OCI-LY7 (cell line): ENCODE measurements around the gene VPS13D. TPM values are rescaled to one million over a fixed set of nuclear protein-coding genes. Genes with fewer than 3 reads are reported as not detected.

ENCODE experiments used
- BruUV-seq: library from RNA; stranded (reverse); fragments of 400-500 nt; replicated peaks from 2 replicates; lab custom pipeline; 2021; lab: Mats Ljungman, UMichigan
- CTCF ChIA-PET: fragments of 300-600 bp; sonication (Branson Sonifier 250); formaldehyde crosslinking; loops from one replicate; lab custom pipeline; 2022; ENCODE audit warnings: antibody characterized with exemption; ENCODE audit not compliant: unreplicated experiment; lab: Charles Lee
- POLR2A ChIA-PET: fragments of 300-600 bp; sonication (Branson Sonifier 250); formaldehyde crosslinking; loops from one replicate; lab custom pipeline; 2022; ENCODE audit warnings: antibody characterized with exemption; lab: Charles Lee
- DNase-seq: peaks from one replicate; pipeline ENCODE4 v3.0.0-alpha.2; 2015; ENCODE audit warnings: low spot score
- H2AFZ ChIP-seq: fragments of 200-600 bp; sonication (generic), shearing (Covaris generic); 2 replicates; pipeline ENCODE4 v1.6.1; 2014; ENCODE audit warnings: mild to moderate bottlenecking, antibody characterized with exemption, low read length, moderate library complexity
- H3K27ac ChIP-seq: fragments of 200-600 bp; sonication (generic); 2 replicates; pipeline ENCODE4 v1.5.1; 2014; ENCODE audit warnings: mixed run types, low read depth, mild to moderate bottlenecking, moderate library complexity, low read length, inconsistent platforms; ENCODE audit not compliant: poor library complexity, severe bottlenecking
- H3K36me3 ChIP-seq: fragments of 200-600 bp; sonication (generic); 2 replicates; pipeline ENCODE4 v1.6.1; 2014; ENCODE audit warnings: mild to moderate bottlenecking, antibody characterized with exemption, low read length, moderate library complexity, mixed read lengths; ENCODE audit not compliant: insufficient read depth
- H3K4me1 ChIP-seq: fragments of 200-600 bp; sonication (generic); 2 replicates; pipeline ENCODE4 v1.5.1; 2014; ENCODE audit warnings: mild to moderate bottlenecking, low read length; ENCODE audit not compliant: insufficient read depth, poor library complexity, severe bottlenecking
- H3K4me2 ChIP-seq: fragments of 200-600 bp; sonication (generic); 2 replicates; pipeline ENCODE4 v1.6.1; 2014; ENCODE audit warnings: mild to moderate bottlenecking, low read length
- H3K4me3 ChIP-seq: fragments of 200-600 bp; sonication (generic); 2 replicates; pipeline ENCODE4 v1.5.1; 2014; ENCODE audit warnings: mild to moderate bottlenecking, low read depth, low read length; ENCODE audit not compliant: poor library complexity, severe bottlenecking
- H3K79me2 ChIP-seq: fragments of 200-600 bp; sonication (generic); 2 replicates; pipeline ENCODE4 v1.6.1; 2016; ENCODE audit warnings: low read depth, mild to moderate bottlenecking, low read length, moderate library complexity, mixed read lengths; ENCODE audit not compliant: insufficient read depth
- H3K9me2 ChIP-seq: fragments of 200-600 bp; sonication (generic); 2 replicates; pipeline ENCODE4 v1.6.1; 2016; ENCODE audit warnings: mild to moderate bottlenecking, low read length, mixed read lengths; ENCODE audit not compliant: insufficient read depth
- H3K9me3 ChIP-seq: fragments of 200-600 bp; sonication (generic); 2 replicates; pipeline ENCODE4 v1.6.1; 2014; ENCODE audit warnings: mild to moderate bottlenecking, mixed run types, low read length, mixed read lengths
- H4K20me1 ChIP-seq: fragments of 200-600 bp; sonication (generic); 2 replicates; pipeline ENCODE4 v1.6.1; 2014; ENCODE audit warnings: mild to moderate bottlenecking, antibody characterized with exemption, low read length, moderate library complexity, mixed read lengths; ENCODE audit not compliant: insufficient read depth
- CTCF ChIP-seq: fragments of 200-600 bp; sonication (generic); conservative IDR thresholded peaks from 2 replicates; pipeline ENCODE4 v1.5.1; 2014; ENCODE audit warnings: mild to moderate bottlenecking, antibody characterized with exemption, low read length, moderate library complexity, mixed read lengths
- EZH2phosphoT487 ChIP-seq: fragments of 200-600 bp; sonication (generic); IDR thresholded peaks from 2 replicates; pipeline ENCODE4 v1.6.1; 2018; ENCODE audit warnings: low read depth, borderline replicate concordance, mild to moderate bottlenecking, mixed run types, antibody characterized with exemption, low read length, moderate library complexity, mixed read lengths
- intact Hi-C: fragments of 100-400 bp; cut with micrococcal nuclease; formaldehyde crosslinking; loops from one replicate; pipeline ENCODE4 v1.10.0; 2022; ENCODE audit not compliant: unreplicated experiment
- total RNA-seq, 2 experiments: library from RNA; depleted of rRNA in 1 of 2; stranded (reverse); fragments of >200 nt in 1 of 2; shearing (Covaris generic) in 1 of 2; gene quantifications; 2 replicates each; pipeline ENCODE4 v1.2.3, GENCODE V29; 2014 to 2022

VPS13D gene
- total RNA-seq, 2 experiments from 2014 or later, result 23.9 to 39.2 TPM

- Histone ChIP-seq H3K9me2 (no peaks in the 10 kb centered on the region), H3K4me1 (peaks cover 23% of the 10 kb centered on the region), H3K4me3 (no peak overlapping the region), H3K27ac (no peak overlapping the region), H2AFZ (no peak overlapping the region), H4K20me1 (no peaks in the 10 kb centered on the region), H3K79me2 (no peaks in the 10 kb centered on the region), H3K4me2 (no peak overlapping the region), H3K9me3 (no peaks in the 10 kb centered on the region), H3K36me3 (peaks cover 25% of the 10 kb centered on the region)
- ChIA-PET CTCF (no interaction called here), POLR2A (interaction anchor here (0.6 to 1.0 kb wide), 2 partner anchors 133 to 226 kb away, joined by 3 to 4 read pairs; no protein-coding TSS in a partner anchor)
- no peak for DNase-seq
- TF ChIP-seq EZH2phosphoT487 (no peak), CTCF (peak; percentile 45)
- BruUV-seq, result no TSS peak
- intact Hi-C loops, result no loop called here
Measured at GRCh38 chr1:12339396-12339795, 109.6 kb downstream of the VPS13D start.

GRCh38 chr1:12339811-12340543, 110.1 kb downstream of the VPS13D start:
- CTCF ChIA-PET, result no interaction called here

More at GRCh38 chr1:12339811-12340543, 110.1 kb downstream of the VPS13D start:
- Histone ChIP-seq H3K27ac (no peak overlapping the region), H3K9me2 (no peaks in the 10 kb centered on the region), H2AFZ (no peak overlapping the region), H3K9me3 (no peaks in the 10 kb centered on the region), H3K4me3 (no peak overlapping the region), H4K20me1 (no peaks in the 10 kb centered on the region), H3K4me1 (peaks cover 29% of the 10 kb centered on the region), H3K36me3 (peaks cover 20% of the 10 kb centered on the region), H3K79me2 (no peaks in the 10 kb centered on the region), H3K4me2 (no peak overlapping the region; the same call in 1 of the 2 replicates)
- BruUV-seq, result no TSS peak
- POLR2A ChIA-PET, result interaction anchor here (0.6 to 1.0 kb wide), 2 partner anchors 132 to 227 kb away, joined by 3 to 4 read pairs; no protein-coding TSS in a partner anchor
- intact Hi-C loops, result no loop called here
- peak; percentile 9 for DNase-seq
- TF ChIP-seq CTCF (no peak), EZH2phosphoT487 (no peak)
